HepG2 (cell line): ENCODE data around the gene TSSK3. TPM values are rescaled to one million over a fixed set of nuclear protein-coding genes. Genes with fewer than 3 reads are reported as not detected.

Source experiments
- BCL3 ChIP-seq: sonication (generic); formaldehyde crosslinking; IDR thresholded peaks from 2 replicates; pipeline ENCODE4 v1.5.1; 2020; ENCODE audit warnings: mild to moderate bottlenecking, missing genetic modification reagents, moderate library complexity
- CEBPG ChIP-seq: IDR thresholded peaks from 2 replicates; pipeline ENCODE4 v1.6.1; 2016
- CENPT ChIP-seq: sonication (generic); formaldehyde crosslinking; IDR thresholded peaks from 2 replicates; pipeline ENCODE4 v1.8.0; 2022; ENCODE audit warnings: low read depth, mild to moderate bottlenecking, moderate library complexity, missing genetic modification reagents
- DDIT3 ChIP-seq: sonication (generic); formaldehyde crosslinking; IDR thresholded peaks from 2 replicates; pipeline ENCODE4 v1.4.0; 2020; ENCODE audit warnings: mild to moderate bottlenecking, missing genetic modification reagents
- HDAC1 ChIP-seq: sonication (generic); formaldehyde crosslinking; IDR thresholded peaks from 2 replicates; pipeline ENCODE4 v1.5.1; 2020; ENCODE audit warnings: mild to moderate bottlenecking, missing genetic modification reagents
- HOXA3 ChIP-seq: sonication (generic); formaldehyde crosslinking; IDR thresholded peaks from 2 replicates; pipeline ENCODE4 v1.5.0; 2020; ENCODE audit warnings: missing genetic modification reagents
- JARID2 ChIP-seq: sonication (generic); formaldehyde crosslinking; IDR thresholded peaks from 2 replicates; pipeline ENCODE4 v1.8.1; 2023; ENCODE audit warnings: missing genetic modification reagents, inconsistent platforms; ENCODE audit not compliant: insufficient replicate concordance
- MBNL3 ChIP-seq: fragments of 250-450 bp; sonication (Bioruptor Pico); conservative IDR thresholded peaks from 2 replicates; pipeline ENCODE4 v1.8.0; 2022; ENCODE audit warnings: mild to moderate bottlenecking, inconsistent platforms
- MYC ChIP-seq: sonication (generic); formaldehyde crosslinking; IDR thresholded peaks from 2 replicates; pipeline ENCODE4 v1.9.0; 2021; ENCODE audit warnings: missing genetic modification reagents, borderline replicate concordance
- NKX3-1 ChIP-seq: sonication (generic); formaldehyde crosslinking; IDR thresholded peaks from 2 replicates; pipeline ENCODE4 v1.5.0; 2020; ENCODE audit warnings: missing genetic modification reagents
- SMARCC2 ChIP-seq: fragments of 450-650 bp; IDR thresholded peaks from 2 replicates; pipeline ENCODE4 v1.6.1; 2017; ENCODE audit warnings: antibody characterized with exemption, mild to moderate bottlenecking
- SP1 ChIP-seq, 2 experiments: fragments of 450-650 bp in 1 of 2; sonication (generic) in 1 of 2; formaldehyde crosslinking in 1 of 2; IDR thresholded peaks; 2 replicates each; pipeline versions ENCODE4 v1.4.0 to v1.6.1; 2016 to 2020; ENCODE audit warnings: missing genetic modification reagents in 1 of 2
- ZBTB43 ChIP-seq: sonication (generic); formaldehyde crosslinking; conservative IDR thresholded peaks from 2 replicates; pipeline ENCODE4 v1.4.0; 2020; ENCODE audit warnings: missing genetic modification reagents
- ZFP41 ChIP-seq: sonication (generic); formaldehyde crosslinking; IDR thresholded peaks from 2 replicates; pipeline ENCODE4 v1.4.0; 2020; ENCODE audit warnings: mild to moderate bottlenecking, missing genetic modification reagents, borderline replicate concordance
- ZNF235 ChIP-seq: sonication (generic); formaldehyde crosslinking; IDR thresholded peaks from 2 replicates; pipeline ENCODE4 v1.8.1; 2023; ENCODE audit warnings: mild to moderate bottlenecking, missing genetic modification reagents, borderline replicate concordance
- ZNF609 ChIP-seq: sonication (generic); formaldehyde crosslinking; IDR thresholded peaks from 2 replicates; pipeline ENCODE4 v1.4.0; 2020; ENCODE audit warnings: mild to moderate bottlenecking, missing genetic modification reagents, borderline replicate concordance
- ZNF644 ChIP-seq: IDR thresholded peaks from 2 replicates; pipeline ENCODE4 v1.6.1; 2016; ENCODE audit warnings: low read depth
- polyA plus RNA-seq, 8 experiments: library from polyadenylated mRNA; depleted of rRNA in 3 of 8; stranded (reverse) in 7 of 8; unstranded in 1 of 8; fragments of >200 nt; fragmentation: Illumina TruSeq in 4 of 8; extraction: Trizol in 4 of 8; gene quantifications; 2 replicates each; pipeline versions ENCODE4 v1.2.1 to v1.2.3, GENCODE V29; 2011 to 2016; ENCODE audit warnings: low read depth in 4 of 8, missing spikeins in 1 of 8, mixed read lengths in 1 of 8; ENCODE audit not compliant: insufficient read depth in 1 of 8
- total RNA-seq, 5 experiments: library from RNA; depleted of rRNA; stranded (reverse); fragments of >200 nt; fragmentation: Illumina TruSeq; extraction: Trizol; gene quantifications; 2 replicates each; pipeline ENCODE4 v1.2.3, GENCODE V29; 2016; ENCODE audit warnings: low read depth in 1 of 5

TSSK3 gene
- total and polyA plus RNA-seq, 2 of the 13 experiments (the other 11 are each of a cell fraction or from before 2014, with no cell fraction given): 1.0 to 1.1 TPM

- no peak for TF ChIP-seq ZNF609
- TF ChIP-seq DDIT3 (CRISPR knock-in tag): no peak
- no peak for TF ChIP-seq ZFP41 (CRISPR knock-in tag)
- no peak for TF ChIP-seq SP1 (IDR thresholded peaks at IDR 0.05)
- TF ChIP-seq SP1 (CRISPR knock-in tag; IDR thresholded peaks at IDR 0.05): 0 out of 2 replicates have a peak, but pooled peaks have one; percentile 16
- no peak for TF ChIP-seq SMARCC2
- TF ChIP-seq HDAC1: no peak
- TF ChIP-seq ZNF644 (CRISPR knock-in tag): peak; percentile 41; the same call in 1 of the 2 replicates
- TF ChIP-seq NKX3-1 (CRISPR knock-in tag): no peak
- TF ChIP-seq ZBTB43 (CRISPR knock-in tag): no peak
- TF ChIP-seq MYC (CRISPR knock-in tag): peak; percentile 83
- TF ChIP-seq ZNF235: no peak
- no peak for TF ChIP-seq JARID2 (CRISPR knock-in tag)
- no peak for TF ChIP-seq MBNL3 (CRISPR knock-in tag)
- TF ChIP-seq CEBPG (CRISPR knock-in tag): peak; percentile 33; the same call in 1 of the 2 replicates
- TF ChIP-seq HOXA3 (CRISPR knock-in tag): no peak; the same call in 1 of the 2 replicates
- TF ChIP-seq CENPT (CRISPR knock-in tag): no peak
- no peak for TF ChIP-seq BCL3 (CRISPR knock-in tag)
Observed at GRCh38 chr1:32413507-32414185, 51.3 kb downstream of the TSSK3 start (continued).
